Measurements from ENCODE around the gene KRT72. TPM values are rescaled to one million over a fixed set of nuclear protein-coding genes. Genes with fewer than 3 reads are reported as not detected.

The KRT72 gene
- total and polyA plus RNA-seq, 2 donors (not counting 3 experiments of a cell fraction or from before 2014, with no cell fraction given), result not detected

- FAIRE-seq, result no peak
- ChIA-PET CTCF (no interaction called here), POLR2A (no interaction called here)
- Histone ChIP-seq H3K27ac (ENCODE audit: insufficient read depth, low read depth, low read length) (no peak overlapping the region), H3K9ac (replicated peaks; ENCODE audit: extremely low read depth, insufficient read depth, low read length) (no peak overlapping the region), H3K9me1 (replicated peaks; ENCODE audit: control insufficient read depth, extremely low read depth, insufficient read depth, low read length) (no peaks in the 10 kb centered on the region), H3K4me2 (ENCODE audit: insufficient read depth, low read length) (no peak overlapping the region), H3K27me3 (ENCODE audit: control insufficient read depth in 2 of 2, insufficient read depth in 2 of 2, low read length in 2 of 2) (peaks cover 3 to 15% of the 10 kb centered on the region in 2 experiments), H3K4me3 (replicated peaks in 1 of 3; ENCODE audit: insufficient read depth in 1 of 3, low read depth in 1 of 3, low read length in 3 of 3) (no peak overlapping the region), H2AFZ (ENCODE audit: low read depth, low read length) (no peak overlapping the region), H3K9me3 (replicated peaks; ENCODE audit: control insufficient read depth, insufficient read depth, low read length) (no peaks in the 10 kb centered on the region), H3K36me3 (ENCODE audit: control insufficient read depth in 2 of 2, extremely low read depth in 1 of 2, insufficient read depth in 2 of 2, low read length in 2 of 2) (no peaks in the 10 kb centered on the region), H3K4me1 (ENCODE audit: control insufficient read depth, extremely low read depth, insufficient read depth, low read length) (no peaks in the 10 kb centered on the region), H4K20me1 (replicated peaks; ENCODE audit: control insufficient read depth, extremely low read depth, insufficient read depth, low read length) (no peaks in the 10 kb centered on the region), H3K79me2 (ENCODE audit: control insufficient read depth, insufficient read depth, low read length) (no peaks in the 10 kb centered on the region)
- intact Hi-C loops (cut with micrococcal nuclease), result no loop called here
- no peak for TF ChIP-seq MYC (IDR thresholded peaks at IDR 0.05; ENCODE audit: low read depth, low read length)
- DNase-seq (ENCODE audit: low read depth, low spot score), result no peak
- no TSS peak for BruUV-seq (replicated peaks)
- dilution Hi-C loops (cut with MboI; ENCODE audit: extremely low pct_ligation_motif_present, low sequenced_read_pairs), result no loop called here
These were observed 5.4 kb upstream of the KRT72 start for GRCh38 chr12:52606581-52607218.

- Histone ChIP-seq H3K9me1 (replicated peaks; ENCODE audit: control insufficient read depth, extremely low read depth, insufficient read depth, low read length) (no peaks in the 10 kb centered on the region), H3K4me3 (replicated peaks in 1 of 3; ENCODE audit: insufficient read depth in 1 of 3, low read depth in 1 of 3, low read length in 3 of 3) (no peak overlapping the region), H3K9me3 (replicated peaks; ENCODE audit: control insufficient read depth, insufficient read depth, low read length) (no peaks in the 10 kb centered on the region), H3K4me1 (ENCODE audit: control insufficient read depth, extremely low read depth, insufficient read depth, low read length) (no peaks in the 10 kb centered on the region), H3K9ac (replicated peaks; ENCODE audit: extremely low read depth, insufficient read depth, low read length) (no peak overlapping the region), H4K20me1 (replicated peaks; ENCODE audit: control insufficient read depth, extremely low read depth, insufficient read depth, low read length) (no peaks in the 10 kb centered on the region), H3K27ac (ENCODE audit: insufficient read depth, low read depth, low read length) (no peak overlapping the region), H3K4me2 (ENCODE audit: insufficient read depth, low read length) (no peak overlapping the region), H3K27me3 (ENCODE audit: control insufficient read depth in 2 of 2, insufficient read depth in 2 of 2, low read length in 2 of 2) (peaks cover 8 to 21% of the 10 kb centered on the region in 2 experiments), H2AFZ (ENCODE audit: low read depth, low read length) (no peak overlapping the region), H3K36me3 (ENCODE audit: control insufficient read depth in 2 of 2, extremely low read depth in 1 of 2, insufficient read depth in 2 of 2, low read length in 2 of 2) (no peaks in the 10 kb centered on the region), H3K79me2 (ENCODE audit: control insufficient read depth, insufficient read depth, low read length) (no peaks in the 10 kb centered on the region)
- POLR2A ChIA-PET, result no interaction called here
- FAIRE-seq (no peak), DNase-seq (ENCODE audit: low read depth, low spot score) (no peak)
- intact Hi-C loops (cut with micrococcal nuclease) (no loop called here), dilution Hi-C loops (cut with MboI; ENCODE audit: extremely low pct_ligation_motif_present, low sequenced_read_pairs) (no loop called here)
- BruUV-seq (replicated peaks), result no TSS peak
- CTCF ChIA-PET, result no interaction called here
- TF ChIP-seq FOS (IDR thresholded peaks at IDR 0.05; ENCODE audit: borderline replicate concordance, insufficient read depth, low read length) (no peak), MYC (IDR thresholded peaks at IDR 0.05; ENCODE audit: low read depth, low read length) (no peak), GATA2 (IDR thresholded peaks at IDR 0.05; ENCODE audit: insufficient read depth, insufficient read length, low read depth, low read length) (no peak), POLR2AphosphoS5 (IDR thresholded peaks at IDR 0.05; ENCODE audit: insufficient read depth, low read depth, low read length) (no peak), MAX (IDR thresholded peaks at IDR 0.05; ENCODE audit: insufficient read depth, insufficient read length) (no peak), CTCF (IDR thresholded peaks at IDR 0.05; ENCODE audit: extremely low read depth in 1 of 2, insufficient read depth in 1 of 2, low read depth in 1 of 2, low read length in 2 of 2) (no peak), POLR2A (IDR thresholded peaks at IDR 0.05; ENCODE audit: low read depth, low read length) (no peak), EZH2 (IDR thresholded peaks at IDR 0.05; ENCODE audit: borderline replicate concordance, low read depth, low read length, severe bottlenecking) (no peak), JUN (IDR thresholded peaks at IDR 0.05; ENCODE audit: borderline replicate concordance, insufficient read depth, insufficient read length, low read depth) (no peak)
These were observed 4.8 kb upstream of the KRT72 start for GRCh38 chr12:52606096-52606495.
